C4-2B (cell line): ENCODE data around the gene PLPPR4.

ENCODE experiments used
- CTCF ChIP-seq: fragments of 450-650 bp; conservative IDR thresholded peaks from 2 replicates; pipeline ENCODE4 v1.5.1; 2017; ENCODE audit warnings: mild to moderate bottlenecking
- ZFX ChIP-seq: fragments of 450-650 bp; IDR thresholded peaks from 2 replicates; pipeline ENCODE4 v1.6.1; 2017

GRCh38 chr1:99269321-99269720 lies 5.0 kb downstream of the PLPPR4 start:
- TF ChIP-seq CTCF (no peak), ZFX (no peak)
